Measurements from ENCODE around the gene RIMS4. TPM values are rescaled to one million over a fixed set of nuclear protein-coding genes. Genes with fewer than 3 reads are reported as not detected.

Gene RIMS4
- total RNA-seq = not detected

GRCh38 chr20:44810391-44811149, at the start of gene RIMS4:
RIMS4 (minus strand) TSS chr20:44810546; CDS start chr20:44810271, 275 bp downstream.
- CTCF ChIA-PET = no interaction called here
- ATAC-seq = peak; percentile 76
- Mint-ChIP-seq H3K36me3 (ENCODE audit: low read depth) (no peaks in the 10 kb centered on the region), H3K4me1 (peaks cover 3% of the 10 kb centered on the region), H3K27ac (no peak within 1 kb of the TSS), H3K4me3 (peak within 1 kb of the TSS; percentile 28), H3K27me3 (peaks cover 48% of the 10 kb centered on the region), H3K9me3 (ENCODE audit: low read depth) (no peaks in the 10 kb centered on the region)
- intact Hi-C loops (cut with DNase I, micrococcal nuclease) = loop anchor here in 1 of 2 experiments (2.0 to 5.0 kb wide), 2 partner anchors 64 to 123 kb away; no protein-coding TSS in a partner anchor
- POLR2A ChIA-PET = no interaction called here
- peak; percentile 25 for DNase-seq

DNA sequence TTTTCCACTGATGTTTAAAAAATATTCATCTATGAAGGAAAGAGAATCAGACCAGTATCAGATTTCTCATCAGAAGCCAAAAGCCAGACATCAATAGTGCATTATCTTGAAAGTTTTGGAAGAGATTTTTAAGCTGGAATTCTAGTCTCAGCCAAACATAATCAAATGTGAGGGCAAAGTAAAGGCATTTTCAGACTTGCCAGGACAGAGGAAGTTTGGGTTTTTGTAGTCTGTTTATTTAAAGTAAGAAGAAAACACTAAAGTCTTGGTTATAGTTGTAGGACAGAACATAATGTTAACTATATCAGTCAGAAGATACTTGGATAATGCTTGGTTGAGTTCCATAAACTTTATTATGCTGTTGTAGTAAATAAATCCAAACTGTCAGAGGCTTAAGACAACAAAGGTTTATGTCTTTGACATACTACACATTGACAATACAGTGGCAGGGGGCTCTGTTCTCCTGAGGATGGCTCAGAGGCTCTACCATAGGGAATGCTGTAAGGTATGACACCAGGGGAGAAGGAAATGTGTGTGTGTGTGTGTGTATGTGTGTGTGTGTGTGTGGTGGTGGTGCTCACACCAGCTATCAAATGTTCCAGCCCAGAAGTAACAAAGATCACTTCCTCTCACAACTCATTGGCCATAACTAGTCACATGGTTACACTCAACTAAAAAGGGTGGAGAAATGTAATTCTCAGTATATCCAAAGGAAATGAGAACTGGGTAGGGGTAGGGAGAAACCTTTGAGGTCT, 48.4 kb upstream of the RIMS4 start:
- Mint-ChIP-seq H3K27me3 (no peaks in the 10 kb centered on the region), H3K4me1 (peaks cover 7% of the 10 kb centered on the region), H3K4me3 (no peak overlapping the region), H3K9me3 (ENCODE audit: low read depth) (no peaks in the 10 kb centered on the region), H3K36me3 (ENCODE audit: low read depth) (no peaks in the 10 kb centered on the region), H3K27ac (no peak overlapping the region)
- ChIA-PET CTCF (interaction anchor here (1.3 kb wide), 1 partner anchor 8 kb away, joined by 5 read pairs; no protein-coding TSS in a partner anchor), POLR2A (no interaction called here)
- DNase-seq = no peak
- intact Hi-C loops (cut with DNase I, micrococcal nuclease) = no loop called here
- ATAC-seq = no peak

DNA sequence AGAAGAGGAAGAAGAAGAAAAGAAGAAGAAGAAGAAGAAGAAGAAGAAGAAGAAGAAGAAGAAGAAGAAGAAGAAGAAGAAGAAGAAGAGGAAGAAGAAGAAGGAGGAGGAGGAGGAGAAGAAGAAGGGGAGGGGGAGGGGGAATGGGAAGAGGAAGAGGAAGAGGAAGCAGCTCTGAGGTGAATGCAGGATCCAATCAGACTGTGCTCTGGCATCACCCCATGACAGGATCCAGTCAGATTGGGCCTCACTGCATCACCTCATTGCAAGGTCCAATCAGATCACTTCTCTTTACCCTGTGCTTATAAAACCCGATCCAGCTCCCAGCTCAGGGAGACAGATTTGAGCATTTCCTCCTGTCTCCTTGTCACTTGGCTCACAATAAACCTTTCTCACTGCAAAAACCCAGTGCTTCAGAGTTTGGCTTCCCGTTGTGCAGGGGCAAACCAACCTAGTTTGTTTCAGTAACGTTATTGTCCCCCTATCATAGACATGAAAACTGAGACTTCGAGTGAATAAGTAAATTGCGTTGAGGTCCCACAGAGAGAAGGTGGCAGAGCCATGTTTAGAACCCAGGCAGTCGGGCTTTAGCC, 46.6 kb upstream of the RIMS4 start:
- Mint-ChIP-seq H3K4me1 (peaks cover 7% of the 10 kb centered on the region), H3K9me3 (ENCODE audit: low read depth) (no peaks in the 10 kb centered on the region), H3K36me3 (ENCODE audit: low read depth) (no peaks in the 10 kb centered on the region), H3K27ac (no peak overlapping the region), H3K27me3 (peaks cover 4% of the 10 kb centered on the region), H3K4me3 (no peak overlapping the region)
- ChIA-PET CTCF (interaction anchor here (1.2 kb wide), 1 partner anchor 10 kb away, joined by 4 read pairs; no protein-coding TSS in a partner anchor), POLR2A (interaction anchor here (0.5 kb wide), 1 partner anchor 22 kb away, joined by 9 read pairs; no protein-coding TSS in a partner anchor)
- intact Hi-C loops (cut with DNase I, micrococcal nuclease) = no loop called here
- DNase-seq (no peak), ATAC-seq (peak; percentile 36)

DNA sequence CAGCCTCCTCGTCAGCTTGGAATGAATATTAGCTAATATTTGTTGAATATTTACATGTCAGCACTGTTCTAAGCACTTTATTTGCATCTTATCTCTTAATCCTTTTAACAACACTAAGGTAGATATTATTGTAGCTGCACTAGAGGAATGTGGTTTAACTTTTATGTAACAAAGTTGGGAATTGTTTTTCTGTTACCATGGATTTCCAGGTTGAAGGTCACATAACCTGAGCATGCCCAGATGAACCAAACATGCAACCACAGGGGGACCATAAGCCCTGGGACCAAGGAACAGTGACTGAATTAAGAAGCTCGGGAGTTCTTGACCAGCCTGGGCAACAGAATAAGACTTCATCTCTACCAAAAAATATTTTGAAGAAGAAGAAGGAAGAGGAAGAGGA, 46.1 kb upstream of the RIMS4 start:
- no peaks in the 10 kb centered on the region for H3K36me3 Mint-ChIP-seq (ENCODE audit: low read depth)
- no peak overlapping the region for H3K27ac Mint-ChIP-seq
- no peak for DNase-seq
- intact Hi-C loops (cut with DNase I, micrococcal nuclease) = no loop called here
- H3K27me3 Mint-ChIP-seq = peaks cover 5% of the 10 kb centered on the region
- ChIA-PET CTCF (interaction anchor here (1.2 kb wide), 1 partner anchor 10 kb away, joined by 4 read pairs; no protein-coding TSS in a partner anchor), POLR2A (no interaction called here)
- H3K9me3 Mint-ChIP-seq (ENCODE audit: low read depth) = no peaks in the 10 kb centered on the region
- no peak for ATAC-seq
- H3K4me1 Mint-ChIP-seq = peaks cover 7% of the 10 kb centered on the region
- no peak overlapping the region for H3K4me3 Mint-ChIP-seq

GRCh38 chr20:44851545-44851944, 41.2 kb upstream of the RIMS4 start:
- ChIA-PET CTCF (no interaction called here), POLR2A (no interaction called here)
- H3K4me3 Mint-ChIP-seq = no peak overlapping the region
- H3K36me3 Mint-ChIP-seq (ENCODE audit: low read depth) = no peaks in the 10 kb centered on the region
- ATAC-seq (no peak), DNase-seq (no peak)
- peaks cover 11% of the 10 kb centered on the region for H3K27me3 Mint-ChIP-seq
- no peak overlapping the region for H3K27ac Mint-ChIP-seq
- H3K4me1 Mint-ChIP-seq = peaks cover 1% of the 10 kb centered on the region
- intact Hi-C loops (cut with DNase I, micrococcal nuclease) = no loop called here
- no peaks in the 10 kb centered on the region for H3K9me3 Mint-ChIP-seq (ENCODE audit: low read depth)

DNA sequence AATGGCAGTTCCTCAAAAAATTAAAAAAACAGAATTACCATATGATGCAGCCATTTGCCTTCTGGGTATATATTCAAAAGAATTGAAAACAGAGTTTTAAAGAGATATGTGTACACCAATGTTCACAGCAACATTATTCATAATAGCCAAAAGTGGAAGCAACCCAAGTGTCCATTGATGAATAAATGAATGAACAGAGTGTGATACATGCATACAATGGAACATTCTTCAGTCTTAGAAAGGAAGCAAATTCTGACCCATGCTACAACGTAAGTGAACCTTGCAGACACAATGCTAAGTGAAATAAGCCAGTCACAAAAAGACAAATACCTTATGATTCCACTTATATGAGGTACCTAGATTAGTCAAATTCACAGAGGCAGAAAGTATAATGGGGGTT, 40.5 kb upstream of the RIMS4 start:
- Mint-ChIP-seq H3K4me1 (no peaks in the 10 kb centered on the region), H3K9me3 (ENCODE audit: low read depth) (no peaks in the 10 kb centered on the region), H3K27ac (no peak overlapping the region), H3K27me3 (peaks cover 11% of the 10 kb centered on the region), H3K36me3 (ENCODE audit: low read depth) (no peaks in the 10 kb centered on the region), H3K4me3 (no peak overlapping the region)
- ChIA-PET CTCF (no interaction called here), POLR2A (no interaction called here)
- no peak for ATAC-seq
- intact Hi-C loops (cut with DNase I, micrococcal nuclease) = no loop called here
- no peak for DNase-seq

DNA sequence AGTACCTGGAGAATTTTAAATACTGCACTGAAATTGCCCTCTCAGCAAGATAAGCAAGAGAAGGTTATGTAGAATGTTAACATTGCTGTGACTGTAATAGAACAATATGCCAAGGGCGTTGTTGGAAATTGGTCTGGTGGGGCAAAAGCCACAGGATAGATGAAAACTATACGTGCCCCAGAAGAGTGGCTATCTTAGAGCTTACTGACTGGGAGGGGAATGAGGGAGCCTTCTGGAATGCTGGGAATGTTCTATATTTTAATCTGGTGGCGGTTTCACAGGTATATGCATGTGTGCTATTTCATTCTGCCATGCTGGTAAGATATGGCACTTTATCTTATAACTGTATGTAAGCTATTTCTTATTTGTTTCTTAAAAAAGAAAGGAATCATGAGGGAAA, 39.9 kb upstream of the RIMS4 start:
- ChIA-PET CTCF (interaction anchor here (0.6 to 1.0 kb wide), 3 partner anchors 9 to 350 kb away, joined by 3 read pairs; no protein-coding TSS in a partner anchor), POLR2A (no interaction called here)
- no peaks in the 10 kb centered on the region for H3K36me3 Mint-ChIP-seq (ENCODE audit: low read depth)
- intact Hi-C loops (cut with DNase I, micrococcal nuclease) = no loop called here
- no peaks in the 10 kb centered on the region for H3K9me3 Mint-ChIP-seq (ENCODE audit: low read depth)
- no peak overlapping the region for H3K4me3 Mint-ChIP-seq
- H3K4me1 Mint-ChIP-seq = no peaks in the 10 kb centered on the region
- ATAC-seq (no peak), DNase-seq (no peak)
- H3K27ac Mint-ChIP-seq = no peak overlapping the region
- H3K27me3 Mint-ChIP-seq = peaks cover 11% of the 10 kb centered on the region

GRCh38 chr20:44849703-44850102, 39.4 kb upstream of the RIMS4 start:
- peaks cover 15% of the 10 kb centered on the region for H3K27me3 Mint-ChIP-seq
- DNase-seq (no peak), ATAC-seq (no peak)
- no peak overlapping the region for H3K4me3 Mint-ChIP-seq
- no peak overlapping the region for H3K27ac Mint-ChIP-seq
- ChIA-PET CTCF (interaction anchor here (0.7 to 1.0 kb wide), 2 partner anchors 9 to 349 kb away, joined by 3 read pairs; no protein-coding TSS in a partner anchor), POLR2A (no interaction called here)
- H3K36me3 Mint-ChIP-seq (ENCODE audit: low read depth) = no peaks in the 10 kb centered on the region
- H3K4me1 Mint-ChIP-seq = no peaks in the 10 kb centered on the region
- H3K9me3 Mint-ChIP-seq (ENCODE audit: low read depth) = no peaks in the 10 kb centered on the region
- intact Hi-C loops (cut with DNase I, micrococcal nuclease) = no loop called here

DNA sequence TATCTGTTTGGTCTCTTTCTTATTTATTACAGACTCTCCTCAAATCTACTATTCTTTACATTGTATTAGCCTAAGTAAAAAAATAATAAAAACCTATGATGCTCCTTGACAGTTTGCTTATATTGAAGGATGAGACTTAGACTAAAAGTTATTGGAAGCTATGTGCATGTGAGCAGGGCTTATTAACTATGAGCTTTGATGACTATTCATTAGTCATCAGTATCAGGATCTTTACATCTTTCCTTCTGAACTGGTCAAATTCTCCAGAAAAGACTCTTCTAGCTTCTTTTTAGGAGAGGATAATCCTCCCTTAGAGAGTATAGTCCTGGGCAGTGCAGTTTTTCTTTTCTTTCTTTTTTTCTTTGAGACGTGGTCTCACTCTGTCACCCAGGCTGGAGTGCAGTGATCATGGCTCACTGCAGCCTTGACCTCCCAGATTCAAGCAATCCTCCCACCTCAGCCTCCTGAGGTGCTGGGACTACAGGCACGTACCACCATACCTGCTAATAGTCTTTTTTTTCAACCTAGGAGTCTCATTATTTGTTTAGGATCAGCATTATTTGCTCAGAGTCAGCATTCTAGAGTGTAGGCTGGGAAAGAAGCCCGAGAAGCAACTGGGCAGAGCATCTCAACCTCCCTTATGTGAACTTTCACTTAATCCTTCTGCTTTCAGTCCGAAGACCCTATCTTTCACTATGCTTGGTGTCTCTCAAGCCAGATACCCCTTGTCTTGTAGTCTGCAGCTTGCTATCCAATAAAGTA, 38.1 kb upstream of the RIMS4 start:
- ChIA-PET POLR2A (interaction anchor here (0.7 kb wide), 1 partner anchor 16 kb away, joined by 3 read pairs; no protein-coding TSS in a partner anchor), CTCF (no interaction called here)
- intact Hi-C loops (cut with DNase I, micrococcal nuclease) = no loop called here
- no peak for DNase-seq
- ATAC-seq = no peak
- H3K4me1 Mint-ChIP-seq = no peaks in the 10 kb centered on the region
- H3K36me3 Mint-ChIP-seq (ENCODE audit: low read depth) = no peaks in the 10 kb centered on the region
- no peak overlapping the region for H3K27ac Mint-ChIP-seq
- H3K4me3 Mint-ChIP-seq = no peak overlapping the region
- no peaks in the 10 kb centered on the region for H3K9me3 Mint-ChIP-seq (ENCODE audit: low read depth)
- H3K27me3 Mint-ChIP-seq = peaks cover 16% of the 10 kb centered on the region

- CTCF ChIA-PET = interaction anchor here (1.5 kb wide), 1 partner anchor 23 kb away, joined by 4 read pairs; no protein-coding TSS in a partner anchor
- no peak overlapping the region for H3K4me3 Mint-ChIP-seq
- POLR2A ChIA-PET = no interaction called here
- no peak overlapping the region for H3K27ac Mint-ChIP-seq
- ATAC-seq (peak; percentile 47), DNase-seq (no peak)
- H3K4me1 Mint-ChIP-seq = no peaks in the 10 kb centered on the region
- peaks cover 22% of the 10 kb centered on the region for H3K27me3 Mint-ChIP-seq
- intact Hi-C loops (cut with DNase I, micrococcal nuclease) = no loop called here
- no peaks in the 10 kb centered on the region for H3K36me3 Mint-ChIP-seq (ENCODE audit: low read depth)
- no peaks in the 10 kb centered on the region for H3K9me3 Mint-ChIP-seq (ENCODE audit: low read depth)
These were observed 33.5 kb upstream of the RIMS4 start for GRCh38 chr20:44843876-44844275.

- Mint-ChIP-seq H3K27me3 (peaks cover 24% of the 10 kb centered on the region), H3K4me3 (no peak overlapping the region), H3K9me3 (ENCODE audit: low read depth) (no peaks in the 10 kb centered on the region), H3K27ac (no peak overlapping the region), H3K36me3 (ENCODE audit: low read depth) (no peaks in the 10 kb centered on the region), H3K4me1 (no peaks in the 10 kb centered on the region)
- POLR2A ChIA-PET = no interaction called here
- CTCF ChIA-PET = no interaction called here
- DNase-seq (no peak), ATAC-seq (no peak)
- intact Hi-C loops (cut with DNase I, micrococcal nuclease) = no loop called here
These were observed 31.6 kb upstream of the RIMS4 start for GRCh38 chr20:44841955-44842354.
